H1 (cell line): Measurements from ENCODE around the gene TMPRSS4. TPM values are rescaled to one million over a fixed set of nuclear protein-coding genes. Genes with fewer than 3 reads are reported as not detected.

ENCODE experiments used
- EZH2 ChIP-seq: fragments of 200-600 bp; sonication (generic); IDR thresholded peaks from 2 replicates; pipeline ENCODE4 v1.7.1; 2012; ENCODE audit warnings: low read depth, mild to moderate bottlenecking, moderate library complexity, low read length, inconsistent platforms; ENCODE audit not compliant: severe bottlenecking
- JUN ChIP-seq: IDR thresholded peaks from 2 replicates; pipeline ENCODE4 v1.6.1; 2011; ENCODE audit warnings: low read depth, mild to moderate bottlenecking, improper control_type of control experiment, low read length
- NRF1 ChIP-seq: IDR thresholded peaks from 2 replicates; pipeline ENCODE4 v1.6.1; 2011; ENCODE audit warnings: mild to moderate bottlenecking, low read depth, low read length, improper control_type of control experiment
- PHF8 ChIP-seq: fragments of 200-600 bp; sonication (generic); conservative IDR thresholded peaks from 2 replicates; pipeline ENCODE4 v1.7.1; 2012; ENCODE audit warnings: low read depth, mild to moderate bottlenecking, inconsistent platforms, low read length, moderate library complexity
- RAD21 ChIP-seq, 2 experiments: IDR thresholded peaks in 1 of 2; conservative IDR thresholded peaks in 1 of 2; 2 replicates each; pipeline ENCODE4 v1.6.1; 2011; ENCODE audit warnings: low read depth in 2 of 2, low read length in 2 of 2, improper control_type of control experiment in 1 of 2, inconsistent platforms in 1 of 2, mild to moderate bottlenecking in 1 of 2, moderate library complexity in 1 of 2
- RBBP5 ChIP-seq: IDR thresholded peaks from 2 replicates; pipeline ENCODE4 v1.7.1; 2012; ENCODE audit warnings: low read depth, mild to moderate bottlenecking, inconsistent platforms, low read length, moderate library complexity, borderline replicate concordance
- SUZ12 ChIP-seq: fragments of 200-600 bp; sonication (generic); IDR thresholded peaks from 2 replicates; pipeline ENCODE4 v1.6.1; 2012; ENCODE audit warnings: mild to moderate bottlenecking, inconsistent platforms, low read length, moderate library complexity, mixed read lengths
- polyA plus RNA-seq, 7 experiments: library from polyadenylated mRNA; depleted of rRNA in 3 of 7; stranded (reverse) in 5 of 7; unstranded in 2 of 7; fragments of >200 nt in 5 of 7; fragments of 200-250 nt in 2 of 7; gene quantifications; 1 replicate in 5 of 7; 2 replicates in 1 of 7; 4 replicates in 1 of 7; pipeline versions ENCODE4 v1.2.1 to v1.2.3, GENCODE V29; 2011 to 2013; ENCODE audit warnings: missing spikeins in 2 of 7, mixed read lengths in 2 of 7
- total RNA-seq: library from RNA; stranded (reverse); fragmentation: NEBNext Ultra II Directional; extraction: Animal tissue kit (Norgen Biotek cat#: 25700); gene quantifications from 2 replicates; pipeline ENCODE4 v1.2.1, GENCODE V29; 2021

TMPRSS4 gene
- total and polyA plus RNA-seq, 2 of the 8 experiments (the other 6 are each of a cell fraction or from before 2014, with no cell fraction given): 0.11 to 0.58 TPM

GRCh38 chr11:118136341-118136740 lies 59.5 kb downstream of the TMPRSS4 start (continued):
- no peak for TF ChIP-seq RAD21 (IDR thresholded peaks at IDR 0.05 in 1 of 2, conservative IDR thresholded peaks at IDR 0.05 in 1 of 2; ENCODE audit: low read depth in 2 of 2, low read length in 2 of 2)
- no peak for TF ChIP-seq SUZ12
- no peak for TF ChIP-seq EZH2
- TF ChIP-seq PHF8: no peak
- TF ChIP-seq NRF1: no peak
- no peak for TF ChIP-seq RBBP5
- no peak for TF ChIP-seq JUN
